Breast epithelium (tissue), 3 donors: ENCODE results near the gene PDHA2.

ENCODE experiments used
- CTCF ChIP-seq, 3 donors: fragments of 450-650 bp; IDR thresholded peaks; one replicate each; pipeline ENCODE4 v1.5.1; 2016 to 2017; ENCODE audit warnings: antibody characterized with exemption in 3 of 3, mild to moderate bottlenecking in 3 of 3, moderate library complexity in 3 of 3
- POLR2A ChIP-seq: fragments of 450-650 bp; IDR thresholded peaks from one replicate; pipeline ENCODE4 v1.6.1; 2016; ENCODE audit warnings: antibody characterized with exemption, mild to moderate bottlenecking, moderate library complexity
- POLR2AphosphoS5 ChIP-seq, 3 donors: sonication (generic); formaldehyde crosslinking; IDR thresholded peaks; one replicate each; pipeline ENCODE4 v1.6.1; 2017; ENCODE audit warnings: antibody characterized with exemption in 3 of 3

- TF ChIP-seq CTCF (IDR thresholded peaks at IDR 0.05) (no peak), POLR2A (no peak), POLR2AphosphoS5 (IDR thresholded peaks at IDR 0.05) (no peak)
Measured at GRCh38 chr4:95821867-95822266, 18.0 kb upstream of the PDHA2 start.
